Gastrocnemius medialis (tissue), 4 donors: ENCODE data around the gene BSN.

ENCODE experiments used
- POLR2A ChIP-seq, 2 donors: fragments of 450-650 bp; IDR thresholded peaks; one replicate each; pipeline ENCODE4 v1.6.1; 2017; ENCODE audit warnings: antibody characterized with exemption in 2 of 2, mild to moderate bottlenecking in 2 of 2, moderate library complexity in 2 of 2
- TF ChIP-seq, protein P1 (sequence below), 5 experiments: fragments of 450-650 bp in 3 of 5; fragments of 200-600 bp in 2 of 5; sonication (generic) in 2 of 5; IDR thresholded peaks in 4 of 5; conservative IDR thresholded peaks in 1 of 5; 1 replicate in 4 of 5; 2 replicates in 1 of 5; pipeline ENCODE4 v1.5.1; 2016 to 2019; ENCODE audit warnings: antibody characterized with exemption in 5 of 5, mild to moderate bottlenecking in 3 of 5, moderate library complexity in 3 of 5

DNA sequence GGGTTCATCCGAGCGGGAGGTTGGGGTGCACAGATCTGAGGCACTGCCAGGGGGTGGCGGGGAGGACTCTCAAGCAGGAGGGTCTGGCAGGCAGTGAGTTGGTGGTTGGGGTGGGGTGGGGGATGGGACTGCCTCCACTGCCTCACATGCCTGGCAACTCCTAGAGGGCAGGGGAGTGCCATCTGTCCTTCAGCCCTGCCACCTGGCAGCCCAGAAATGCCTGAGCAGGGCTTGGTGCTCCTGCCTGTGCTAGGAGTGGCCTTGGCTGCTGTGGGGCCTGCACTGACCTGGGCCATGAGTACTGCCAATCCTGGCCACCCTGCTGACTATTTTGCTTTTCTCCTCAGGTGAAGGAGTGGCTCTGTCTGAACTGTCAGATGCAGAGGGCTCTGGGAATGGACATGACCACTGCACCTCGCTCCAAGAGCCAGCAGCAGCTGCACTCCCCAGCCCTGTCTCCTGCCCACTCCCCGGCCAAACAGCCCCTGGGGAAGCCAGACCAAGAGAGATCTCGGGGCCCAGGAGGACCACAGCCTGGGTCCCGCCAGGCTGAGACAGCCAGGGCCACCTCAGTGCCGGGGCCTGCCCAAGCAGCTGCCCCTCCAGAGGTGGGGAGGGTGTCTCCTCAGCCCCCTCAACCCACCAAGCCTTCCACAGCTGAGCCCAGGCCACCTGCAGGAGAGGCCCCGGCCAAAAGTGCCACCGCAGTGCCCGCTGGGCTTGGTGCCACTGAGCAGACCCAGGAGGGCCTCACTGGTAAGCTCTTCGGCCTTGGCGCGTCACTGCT is 87.8 kb downstream of the BSN start:
- TF ChIP-seq, protein P1, sequence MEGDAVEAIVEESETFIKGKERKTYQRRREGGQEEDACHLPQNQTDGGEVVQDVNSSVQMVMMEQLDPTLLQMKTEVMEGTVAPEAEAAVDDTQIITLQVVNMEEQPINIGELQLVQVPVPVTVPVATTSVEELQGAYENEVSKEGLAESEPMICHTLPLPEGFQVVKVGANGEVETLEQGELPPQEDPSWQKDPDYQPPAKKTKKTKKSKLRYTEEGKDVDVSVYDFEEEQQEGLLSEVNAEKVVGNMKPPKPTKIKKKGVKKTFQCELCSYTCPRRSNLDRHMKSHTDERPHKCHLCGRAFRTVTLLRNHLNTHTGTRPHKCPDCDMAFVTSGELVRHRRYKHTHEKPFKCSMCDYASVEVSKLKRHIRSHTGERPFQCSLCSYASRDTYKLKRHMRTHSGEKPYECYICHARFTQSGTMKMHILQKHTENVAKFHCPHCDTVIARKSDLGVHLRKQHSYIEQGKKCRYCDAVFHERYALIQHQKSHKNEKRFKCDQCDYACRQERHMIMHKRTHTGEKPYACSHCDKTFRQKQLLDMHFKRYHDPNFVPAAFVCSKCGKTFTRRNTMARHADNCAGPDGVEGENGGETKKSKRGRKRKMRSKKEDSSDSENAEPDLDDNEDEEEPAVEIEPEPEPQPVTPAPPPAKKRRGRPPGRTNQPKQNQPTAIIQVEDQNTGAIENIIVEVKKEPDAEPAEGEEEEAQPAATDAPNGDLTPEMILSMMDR (IDR thresholded peaks at IDR 0.05 in 4 of 5, conservative IDR thresholded peaks at IDR 0.05 in 1 of 5), result no peak
- no peak for TF ChIP-seq POLR2A (IDR thresholded peaks at IDR 0.05)
